Ascending aorta (tissue), 2 donors: ENCODE results near the gene P2RX3. TPM values are rescaled to one million over a fixed set of nuclear protein-coding genes. Genes with fewer than 3 reads are reported as not detected.

Experiments used
- DNase-seq, 2 donors: peaks; one replicate each; pipeline ENCODE4 v3.0.0-alpha.2; 2019; ENCODE audit warnings: low spot score in 2 of 2
- H3K27ac ChIP-seq, 2 donors: fragments of 200-600 bp; sonication (generic); one replicate each; pipeline ENCODE4 v1.5.1; 2016 to 2017; ENCODE audit warnings: mild to moderate bottlenecking in 1 of 2
- H3K27me3 ChIP-seq: fragments of 200-600 bp; sonication (generic); one replicate; pipeline ENCODE4 v1.5.1; 2017
- H3K36me3 ChIP-seq, 2 donors: fragments of 200-600 bp; sonication (generic); one replicate each; pipeline ENCODE4 v1.5.1; 2016
- H3K4me1 ChIP-seq, 2 donors: fragments of 200-600 bp; sonication (generic); one replicate each; pipeline ENCODE4 v1.5.1; 2016 to 2017; ENCODE audit warnings: mild to moderate bottlenecking in 1 of 2
- H3K4me3 ChIP-seq, 2 donors: fragments of 200-600 bp; sonication (generic); one replicate each; pipeline ENCODE4 v1.5.1; 2016 to 2017; ENCODE audit warnings: mild to moderate bottlenecking in 1 of 2
- H3K9me3 ChIP-seq, 2 donors: fragments of 200-600 bp; sonication (generic); one replicate each; pipeline ENCODE4 v1.5.1; 2016
- CTCF ChIP-seq, 3 experiments: fragments of 200-600 bp in 2 of 3; fragments of 450-650 bp in 1 of 3; sonication (generic) in 2 of 3; IDR thresholded peaks; one replicate each; pipeline ENCODE4 v1.5.1; 2016 to 2019; ENCODE audit warnings: antibody characterized with exemption in 3 of 3, mild to moderate bottlenecking in 1 of 3, moderate library complexity in 1 of 3
- intact Hi-C: fragments of 100-400 bp; cut with DNase I; formaldehyde crosslinking; loops from one replicate; pipeline ENCODE4 v1.15.1; 2023
- total RNA-seq: library from RNA; depleted of rRNA; stranded (reverse); fragments of >200 nt; gene quantifications from one replicate; pipeline ENCODE4 v1.1.0, GENCODE V29; 2016

Gene P2RX3
- total RNA-seq, 1 donor from 2014 or later, result not detected

GRCh38 chr11:57315491-57315890 is 22.7 kb upstream of the P2RX3 start:
- DNase-seq, result no peak
- H3K27me3 ChIP-seq, result no peaks in the 10 kb centered on the region
- H3K27ac ChIP-seq, result peak overlapping the region in 1 of 2 donors; percentile 29
- no peaks in the 10 kb centered on the region for H3K9me3 ChIP-seq
- intact Hi-C loops, result no loop called here
- H3K4me1 ChIP-seq, result peaks cover 19 to 38% of the 10 kb centered on the region in 2 donors
- no peak overlapping the region for H3K4me3 ChIP-seq
- no peak for TF ChIP-seq CTCF (IDR thresholded peaks at IDR 0.05)
- peaks cover 78 to 81% of the 10 kb centered on the region in 2 donors for H3K36me3 ChIP-seq

- DNase-seq, result no peak
- TF ChIP-seq CTCF (IDR thresholded peaks at IDR 0.05), result no peak
- no peak overlapping the region for H3K4me3 ChIP-seq
- intact Hi-C loops, result no loop called here
- H3K27ac ChIP-seq, result peak overlapping the region in 1 of 2 donors; percentile 29
- no peaks in the 10 kb centered on the region for H3K9me3 ChIP-seq
- peaks cover 19 to 36% of the 10 kb centered on the region in 2 donors for H3K4me1 ChIP-seq
- peaks cover 78 to 84% of the 10 kb centered on the region in 2 donors for H3K36me3 ChIP-seq
- no peaks in the 10 kb centered on the region for H3K27me3 ChIP-seq
Measured at GRCh38 chr11:57316017-57316416, 22.1 kb upstream of the P2RX3 start.

GRCh38 chr11:57318178-57318577 is 20.0 kb upstream of the P2RX3 start:
- TF ChIP-seq CTCF (IDR thresholded peaks at IDR 0.05), result no peak
- Histone ChIP-seq H3K27me3 (no peaks in the 10 kb centered on the region), H3K27ac (peak overlapping the region; percentile 38 to 44), H3K4me1 (peaks cover 10 to 41% of the 10 kb centered on the region in 2 donors), H3K4me3 (peak overlapping the region in 1 of 2 donors; percentile 11), H3K36me3 (peaks cover 67 to 74% of the 10 kb centered on the region in 2 donors), H3K9me3 (no peaks in the 10 kb centered on the region)
- intact Hi-C loops, result no loop called here
- DNase-seq, result no peak

- intact Hi-C loops, result loop anchor here (10.0 kb wide), 1 partner anchor 175 kb away; no protein-coding TSS in a partner anchor
- peak overlapping the region in 1 of 2 donors; percentile 6 for H3K4me3 ChIP-seq
- DNase-seq, result no peak
Measured at GRCh38 chr11:57320067-57320718, 18.0 kb upstream of the P2RX3 start.

GRCh38 chr11:57320719-57321387 is 17.3 kb upstream of the P2RX3 start:
- DNase-seq, result no peak
- peaks cover 12 to 47% of the 10 kb centered on the region in 2 donors for H3K4me1 ChIP-seq
- H3K27ac ChIP-seq, result peak overlapping the region; percentile 94 to 98
- H3K27me3 ChIP-seq, result no peaks in the 10 kb centered on the region
- TF ChIP-seq CTCF (IDR thresholded peaks at IDR 0.05), result no peak
- peaks cover 42 to 48% of the 10 kb centered on the region in 2 donors for H3K36me3 ChIP-seq
- intact Hi-C loops, result loop anchor here (10.0 kb wide), 1 partner anchor 174 kb away; no protein-coding TSS in a partner anchor
- no peaks in the 10 kb centered on the region for H3K9me3 ChIP-seq
- peak overlapping the region; percentile 90 to 94 for H3K4me3 ChIP-seq

More at GRCh38 chr11:57320067-57320718, 18.0 kb upstream of the P2RX3 start:
- peaks cover 10 to 43% of the 10 kb centered on the region in 2 donors for H3K4me1 ChIP-seq
- H3K36me3 ChIP-seq, result peaks cover 47 to 54% of the 10 kb centered on the region in 2 donors
- H3K27me3 ChIP-seq, result no peaks in the 10 kb centered on the region
- H3K9me3 ChIP-seq, result no peaks in the 10 kb centered on the region
- no peak for TF ChIP-seq CTCF (IDR thresholded peaks at IDR 0.05)
- H3K27ac ChIP-seq, result peak overlapping the region; percentile 31 to 98
